Uterus (tissue), 4 donors: ENCODE data around the gene REEP3. TPM values are rescaled to one million over a fixed set of nuclear protein-coding genes. Genes with fewer than 3 reads are reported as not detected.

Experiments
- DNase-seq, 2 donors: peaks; one replicate each; pipeline ENCODE4 v3.0.0-alpha.2; 2019 to 2020
- H3K27ac ChIP-seq, 2 donors: fragments of 200-600 bp; sonication (generic); 1 replicate in 1 of 2; 2 replicates in 1 of 2; pipeline ENCODE4 v1.5.1; 2016 to 2018
- H3K27me3 ChIP-seq, 2 donors: fragments of 200-600 bp; sonication (generic); one replicate each; pipeline ENCODE4 v1.5.1; 2018 to 2019; ENCODE audit warnings: control low read depth in 1 of 2
- H3K36me3 ChIP-seq, 2 donors: fragments of 200-600 bp; sonication (generic); one replicate each; pipeline ENCODE4 v1.5.1; 2019; ENCODE audit warnings: control low read depth in 1 of 2
- H3K4me1 ChIP-seq, 2 donors: fragments of 200-600 bp; sonication (generic); one replicate each; pipeline ENCODE4 v1.5.1; 2018 to 2019; ENCODE audit warnings: control low read depth in 1 of 2
- H3K4me3 ChIP-seq, 2 donors: fragments of 200-600 bp; sonication (generic); 1 replicate in 1 of 2; 2 replicates in 1 of 2; pipeline ENCODE4 v1.5.1; 2018 to 2019; ENCODE audit warnings: mild to moderate bottlenecking in 1 of 2
- H3K9me3 ChIP-seq, 2 donors: fragments of 200-600 bp; sonication (generic); one replicate each; pipeline ENCODE4 v1.5.1; 2019; ENCODE audit warnings: control low read depth in 1 of 2
- CTCF ChIP-seq, 4 experiments: fragments of 200-600 bp in 2 of 4; fragments of 450-650 bp in 2 of 4; sonication (generic) in 2 of 4; IDR thresholded peaks; one replicate each; pipeline ENCODE4 v1.5.1; 2016 to 2019; ENCODE audit warnings: antibody characterized with exemption in 4 of 4, mild to moderate bottlenecking in 2 of 4, moderate library complexity in 1 of 4
- POLR2A ChIP-seq, 2 donors: fragments of 450-650 bp; IDR thresholded peaks; one replicate each; pipeline ENCODE4 v1.6.1; 2016; ENCODE audit warnings: antibody characterized with exemption in 2 of 2, mild to moderate bottlenecking in 1 of 2, moderate library complexity in 1 of 2
- intact Hi-C: fragments of 100-400 bp; cut with DNase I; formaldehyde crosslinking; loops from one replicate; pipeline ENCODE4 v1.15.1; 2023; ENCODE audit warnings: low total_unique reads
- total RNA-seq, 4 donors: library from RNA; depleted of rRNA in 3 of 4; stranded (reverse); fragments of >200 nt in 3 of 4; gene quantifications; one replicate each; pipeline versions ENCODE4 v1.1.0 to v1.2.4, GENCODE V29; 2014 to 2023
- donor health status: DM: yes; HTN: yes; CAD: no.

Gene REEP3
- total RNA-seq, 4 donors from 2014 or later: 43.0 to 66.5 (median 58.2) TPM

GRCh38 chr10:63627881-63628296 is 106.7 kb downstream of the REEP3 start:
- Histone ChIP-seq H3K27ac (peak overlapping the region; percentile 89 to 98), H3K4me1 (no peaks in the 10 kb centered on the region), H3K36me3 (no peaks in the 10 kb centered on the region), H3K27me3 (no peaks in the 10 kb centered on the region), H3K9me3 (no peaks in the 10 kb centered on the region), H3K4me3 (no peak overlapping the region)
- DNase-seq: no peak
- TF ChIP-seq POLR2A (IDR thresholded peaks at IDR 0.05) (no peak), CTCF (IDR thresholded peaks at IDR 0.05) (no peak)
- intact Hi-C loops: no loop called here

- TF ChIP-seq POLR2A (IDR thresholded peaks at IDR 0.05): no peak
- no peak for TF ChIP-seq CTCF (IDR thresholded peaks at IDR 0.05)
- Histone ChIP-seq H3K36me3 (no peaks in the 10 kb centered on the region), H3K27ac (peak overlapping the region; percentile 89 to 98), H3K4me3 (peak overlapping the region; percentile 33 to 57), H3K27me3 (no peaks in the 10 kb centered on the region), H3K9me3 (no peaks in the 10 kb centered on the region), H3K4me1 (no peaks in the 10 kb centered on the region)
- DNase-seq: peak; percentile 52 to 70
- intact Hi-C loops: no loop called here
These were observed 107.5 kb downstream of the REEP3 start for GRCh38 chr10:63628526-63629362.

GRCh38 chr10:63629363-63630084 is 108.3 kb downstream of the REEP3 start:
- peak overlapping the region; percentile 33 to 57 for H3K4me3 ChIP-seq
- intact Hi-C loops: loop anchor here (10.0 kb wide), 1 partner anchor 85 kb away; no protein-coding TSS in a partner anchor

GRCh38 chr10:63630085-63630930 is 109.1 kb downstream of the REEP3 start:
- H3K36me3 ChIP-seq: no peaks in the 10 kb centered on the region
- peak; percentile 96 to 97 for DNase-seq
- TF ChIP-seq CTCF (IDR thresholded peaks at IDR 0.05) (peak in 1 of 4 experiments; percentile 9), POLR2A (IDR thresholded peaks at IDR 0.05) (peak; percentile 13 to 54)
- intact Hi-C loops: loop anchor here (10.0 kb wide), 1 partner anchor 84 kb away; no protein-coding TSS in a partner anchor
- no peaks in the 10 kb centered on the region for H3K27me3 ChIP-seq
- no peaks in the 10 kb centered on the region for H3K4me1 ChIP-seq
- no peaks in the 10 kb centered on the region for H3K9me3 ChIP-seq
- peak overlapping the region; percentile 89 to 98 for H3K27ac ChIP-seq
- H3K4me3 ChIP-seq: peak overlapping the region; percentile 33 to 57

More at GRCh38 chr10:63629363-63630084, 108.3 kb downstream of the REEP3 start:
- no peaks in the 10 kb centered on the region for H3K4me1 ChIP-seq
- peak; percentile 97 to 99 for DNase-seq
- H3K36me3 ChIP-seq: no peaks in the 10 kb centered on the region
- no peaks in the 10 kb centered on the region for H3K27me3 ChIP-seq
- no peaks in the 10 kb centered on the region for H3K9me3 ChIP-seq
- H3K27ac ChIP-seq: peak overlapping the region; percentile 89 to 98
- TF ChIP-seq POLR2A (IDR thresholded peaks at IDR 0.05) (peak in 1 of 2 donors; percentile 10), CTCF (IDR thresholded peaks at IDR 0.05) (peak; percentile 47 to 76 (median 66))
